Measurements from ENCODE around the gene MORN1.

MORN1 gene

GRCh38 chr1:2382621-2383361 is 8.6 kb downstream of the MORN1 start:
- Histone ChIP-seq H3K27me3 (ENCODE audit: control insufficient read depth in 1 of 2, insufficient read depth in 1 of 2, low read length in 2 of 2) (no peaks in the 10 kb centered on the region), H2BK12ac (ENCODE audit: low read length in 2 of 2) (no peak overlapping the region), H2AFZ (ENCODE audit: low read depth, low read length) (no peak overlapping the region), H2BK15ac (ENCODE audit: low read depth, poor library complexity, severe bottlenecking) (no peak overlapping the region), H3K4me2 (ENCODE audit: low read length, poor library complexity, severe bottlenecking) (no peak overlapping the region), H3K4me1 (ENCODE audit: control insufficient read depth, insufficient read depth, low read depth, low read length) (peaks cover 7% of the 10 kb centered on the region), H4K8ac (ENCODE audit: low read length) (no peak overlapping the region), H3K27ac (ENCODE audit: low read length, poor library complexity, severe bottlenecking) (no peak overlapping the region), H3K23ac (ENCODE audit: low read length in 2 of 2) (no peak overlapping the region), H4K91ac (ENCODE audit: low read length) (no peak overlapping the region), H3K4me3 (ENCODE audit: insufficient read depth in 1 of 2, low read depth in 1 of 2, low read length in 2 of 2) (no peak overlapping the region), H3K18ac (ENCODE audit: low read depth in 1 of 2, low read length in 2 of 2) (no peak overlapping the region), H3K9ac (ENCODE audit: low read length) (no peak overlapping the region), H2BK5ac (ENCODE audit: low read depth, low read length, poor library complexity, severe bottlenecking) (no peak overlapping the region), H2AK5ac (ENCODE audit: low read length, severe bottlenecking) (no peak overlapping the region), H3K36me3 (ENCODE audit: control insufficient read depth in 1 of 2, insufficient read depth in 2 of 2, low read depth in 1 of 2, low read length in 2 of 2) (peaks cover 11 to 22% of the 10 kb centered on the region in 2 experiments), H3K14ac (ENCODE audit: low read length in 2 of 2) (no peak overlapping the region), H3K9me3 (ENCODE audit: control insufficient read depth, low read length) (no peaks in the 10 kb centered on the region), H2BK120ac (ENCODE audit: low read depth, low read length) (no peak overlapping the region), H3K4ac (ENCODE audit: low read depth in 1 of 2, low read length in 2 of 2) (no peak overlapping the region), H3K79me1 (replicated peaks; ENCODE audit: low read length, poor library complexity, severe bottlenecking) (peaks cover 4% of the 10 kb centered on the region)
- WGBS = 59% methylated on average over 13 of the region's 13 CpGs
- peak; percentile 47 for DNase-seq

- Histone ChIP-seq H4K91ac (ENCODE audit: low read length) (peak overlapping the region; percentile 19), H3K18ac (ENCODE audit: low read depth in 1 of 2, low read length in 2 of 2) (no peak overlapping the region), H2AFZ (ENCODE audit: low read depth, low read length) (no peak overlapping the region), H3K14ac (ENCODE audit: low read length in 2 of 2) (no peak overlapping the region), H3K27ac (ENCODE audit: low read length, poor library complexity, severe bottlenecking) (no peak overlapping the region), H4K8ac (ENCODE audit: low read length) (peak overlapping the region; percentile 49), H3K27me3 (ENCODE audit: control insufficient read depth in 1 of 2, insufficient read depth in 1 of 2, low read length in 2 of 2) (no peaks in the 10 kb centered on the region), H2BK15ac (ENCODE audit: low read depth, poor library complexity, severe bottlenecking) (no peak overlapping the region), H2AK5ac (ENCODE audit: low read length, severe bottlenecking) (peak overlapping the region; percentile 43), H3K4me1 (ENCODE audit: control insufficient read depth, insufficient read depth, low read depth, low read length) (peaks cover 7% of the 10 kb centered on the region), H3K23ac (ENCODE audit: low read length in 2 of 2) (no peak overlapping the region), H3K9me3 (ENCODE audit: control insufficient read depth, low read length) (no peaks in the 10 kb centered on the region), H3K9ac (ENCODE audit: low read length) (peak overlapping the region; percentile 43), H3K79me1 (replicated peaks; ENCODE audit: low read length, poor library complexity, severe bottlenecking) (peaks cover 2% of the 10 kb centered on the region), H3K4ac (ENCODE audit: low read depth in 1 of 2, low read length in 2 of 2) (no peak overlapping the region), H3K36me3 (ENCODE audit: control insufficient read depth in 1 of 2, insufficient read depth in 2 of 2, low read depth in 1 of 2, low read length in 2 of 2) (peaks cover 5 to 14% of the 10 kb centered on the region in 2 experiments), H2BK120ac (ENCODE audit: low read depth, low read length) (no peak overlapping the region), H2BK12ac (ENCODE audit: low read length in 2 of 2) (peak overlapping the region in 1 of 2 experiments; percentile 58), H3K4me2 (ENCODE audit: low read length, poor library complexity, severe bottlenecking) (no peak overlapping the region), H3K4me3 (ENCODE audit: insufficient read depth in 1 of 2, low read depth in 1 of 2, low read length in 2 of 2) (no peak overlapping the region), H2BK5ac (ENCODE audit: low read depth, low read length, poor library complexity, severe bottlenecking) (no peak overlapping the region)
- DNase-seq = peak; percentile 76
- WGBS = 57% methylated on average over 28 of the region's 28 CpGs
These were observed 9.4 kb downstream of the MORN1 start for GRCh38 chr1:2381741-2382620.

GRCh38 chr1:2380816-2381591 is 10.3 kb downstream of the MORN1 start:
- no peak overlapping the region for H2BK120ac ChIP-seq (ENCODE audit: low read depth, low read length)
- no peak overlapping the region for H3K14ac ChIP-seq (ENCODE audit: low read length in 2 of 2)
- H3K27ac ChIP-seq (ENCODE audit: low read length, poor library complexity, severe bottlenecking) = no peak overlapping the region
- H2BK5ac ChIP-seq (ENCODE audit: low read depth, low read length, poor library complexity, severe bottlenecking) = no peak overlapping the region
- no peak overlapping the region for H3K23ac ChIP-seq (ENCODE audit: low read length in 2 of 2)
- no peak overlapping the region for H3K4me3 ChIP-seq (ENCODE audit: insufficient read depth in 1 of 2, low read depth in 1 of 2, low read length in 2 of 2)
- H3K27me3 ChIP-seq (ENCODE audit: control insufficient read depth in 1 of 2, insufficient read depth in 1 of 2, low read length in 2 of 2) = peaks cover 0 to 3% of the 10 kb centered on the region in 2 experiments
- no peak overlapping the region for H3K4me2 ChIP-seq (ENCODE audit: low read length, poor library complexity, severe bottlenecking)
- peak overlapping the region in 1 of 2 experiments; percentile 21 for H2BK12ac ChIP-seq (ENCODE audit: low read length in 2 of 2)
- no peak overlapping the region for H2AK5ac ChIP-seq (ENCODE audit: low read length, severe bottlenecking)
- no peaks in the 10 kb centered on the region for H3K9me3 ChIP-seq (ENCODE audit: control insufficient read depth, low read length)
- H3K18ac ChIP-seq (ENCODE audit: low read depth in 1 of 2, low read length in 2 of 2) = no peak overlapping the region
- peak overlapping the region; percentile 36 for H3K9ac ChIP-seq (ENCODE audit: low read length)
- H3K4ac ChIP-seq (ENCODE audit: low read depth in 1 of 2, low read length in 2 of 2) = no peak overlapping the region
- 87% methylated on average over 32 of the region's 32 CpGs for WGBS
- H3K36me3 ChIP-seq (ENCODE audit: control insufficient read depth in 1 of 2, insufficient read depth in 2 of 2, low read depth in 1 of 2, low read length in 2 of 2) = peaks cover 0 to 8% of the 10 kb centered on the region in 2 experiments
- H2AFZ ChIP-seq (ENCODE audit: low read depth, low read length) = no peak overlapping the region
- peak overlapping the region; percentile 85 for H4K91ac ChIP-seq (ENCODE audit: low read length)
- DNase-seq = no peak
- H4K8ac ChIP-seq (ENCODE audit: low read length) = peak overlapping the region; percentile 57
- peaks cover 2% of the 10 kb centered on the region for H3K79me1 ChIP-seq (replicated peaks; ENCODE audit: low read length, poor library complexity, severe bottlenecking)
- peaks cover 7% of the 10 kb centered on the region for H3K4me1 ChIP-seq (ENCODE audit: control insufficient read depth, insufficient read depth, low read depth, low read length)
- H2BK15ac ChIP-seq (ENCODE audit: low read depth, poor library complexity, severe bottlenecking) = no peak overlapping the region
